Smooth muscle cell (in vitro differentiated cells): ENCODE data around the gene DDR2. TPM values are rescaled to one million over a fixed set of nuclear protein-coding genes. Genes with fewer than 3 reads are reported as not detected.

Source experiments
- DNase-seq: peaks from one replicate; lab custom pipeline; 2025; ENCODE audit not compliant: unreplicated experiment; lab: John Stamatoyannopoulos, UW
- H2AFZ ChIP-seq: fragments of 200-600 bp; sonication (generic); 2 replicates; pipeline ENCODE4 v1.6.0; 2016; ENCODE audit warnings: antibody characterized with exemption, low read depth, mild to moderate bottlenecking
- H3F3A ChIP-seq: fragments of 200-600 bp; sonication (generic); 2 replicates; pipeline ENCODE4 v1.6.0; 2017; ENCODE audit warnings: antibody characterized with exemption, low read depth
- H3K27ac ChIP-seq: fragments of 200-600 bp; sonication (generic); 2 replicates; pipeline ENCODE4 v1.5.1; 2016; ENCODE audit warnings: low read depth, mild to moderate bottlenecking
- H3K27me3 ChIP-seq: fragments of 200-600 bp; sonication (generic); 2 replicates; pipeline ENCODE4 v1.6.1; 2016; ENCODE audit warnings: low read depth, mild to moderate bottlenecking
- H3K36me3 ChIP-seq: fragments of 200-600 bp; sonication (generic); 2 replicates; pipeline ENCODE4 v1.5.1; 2016; ENCODE audit warnings: low read depth
- H3K4me1 ChIP-seq: fragments of 200-600 bp; sonication (generic); 2 replicates; pipeline ENCODE4 v1.5.1; 2016; ENCODE audit warnings: low read depth
- H3K4me2 ChIP-seq: fragments of 200-600 bp; sonication (generic); 2 replicates; pipeline ENCODE4 v1.6.0; 2016; ENCODE audit warnings: mild to moderate bottlenecking
- H3K4me3 ChIP-seq: fragments of 200-600 bp; sonication (generic); 2 replicates; pipeline ENCODE4 v1.5.1; 2016; ENCODE audit warnings: mild to moderate bottlenecking
- H3K79me2 ChIP-seq: fragments of 200-600 bp; sonication (generic); 2 replicates; pipeline ENCODE4 v1.6.0; 2016; ENCODE audit warnings: low read depth, mild to moderate bottlenecking
- H3K9ac ChIP-seq: fragments of 200-600 bp; sonication (generic); 2 replicates; pipeline ENCODE4 v1.6.0; 2016; ENCODE audit warnings: low read depth
- H3K9me3 ChIP-seq: fragments of 200-600 bp; sonication (generic); replicated peaks from 2 replicates; pipeline ENCODE4 v1.5.1; 2016; ENCODE audit warnings: low read depth
- H4K20me1 ChIP-seq: fragments of 200-600 bp; sonication (generic); 2 replicates; pipeline ENCODE4 v1.6.0; 2016; ENCODE audit warnings: low read depth
- WGBS: methylation state at CpG from one replicate; pipeline ENCODE4 v1.1.7; 2016; ENCODE audit warnings: low lambda C conversion rate; 5-methylcytosine and 5-hydroxymethylcytosine counted together
- polyA plus RNA-seq: library from polyadenylated mRNA; unstranded; fragments of >200 nt; fragmentation: Nextera tagmentation; extraction: Ambion mirVana; gene quantifications from 2 replicates; pipeline ENCODE4 v1.2.1, GENCODE V29; 2016
- total RNA-seq: library from RNA; depleted of rRNA; stranded (reverse); fragments of >200 nt; gene quantifications from 2 replicates; pipeline ENCODE4 v1.2.3, GENCODE V29; 2014
- TF ChIP-seq, protein P1 (sequence below): fragments of 200-600 bp; sonication (generic); IDR thresholded peaks from 2 replicates; pipeline ENCODE4 v1.5.1; 2017; ENCODE audit warnings: borderline replicate concordance, mild to moderate bottlenecking, antibody characterized with exemption; ENCODE audit not compliant: insufficient read depth, poor library complexity, severe bottlenecking

The DDR2 gene
- total and polyA plus RNA-seq, 2 experiments from 2014 or later: 13.3 to 24.5 TPM

- no peak for DNase-seq
Observed at GRCh38 chr1:162712317-162713029, 80.2 kb downstream of the DDR2 start.

GRCh38 chr1:162716123-162716522, 83.9 kb downstream of the DDR2 start:
- no peaks in the 10 kb centered on the region for H3F3A ChIP-seq
- DNase-seq: no peak
- 94% methylated on average over 4 of the region's 4 CpGs for WGBS
- H3K36me3 ChIP-seq: no peaks in the 10 kb centered on the region
- H3K79me2 ChIP-seq: no peaks in the 10 kb centered on the region
- H3K4me1 ChIP-seq: no peaks in the 10 kb centered on the region
- H3K4me3 ChIP-seq: no peak overlapping the region
- peaks cover 85% of the 10 kb centered on the region for H4K20me1 ChIP-seq
- peaks cover 19% of the 10 kb centered on the region for H3K27me3 ChIP-seq
- no peak overlapping the region for H3K4me2 ChIP-seq
- H3K9ac ChIP-seq: no peak overlapping the region
- TF ChIP-seq, protein P1, sequence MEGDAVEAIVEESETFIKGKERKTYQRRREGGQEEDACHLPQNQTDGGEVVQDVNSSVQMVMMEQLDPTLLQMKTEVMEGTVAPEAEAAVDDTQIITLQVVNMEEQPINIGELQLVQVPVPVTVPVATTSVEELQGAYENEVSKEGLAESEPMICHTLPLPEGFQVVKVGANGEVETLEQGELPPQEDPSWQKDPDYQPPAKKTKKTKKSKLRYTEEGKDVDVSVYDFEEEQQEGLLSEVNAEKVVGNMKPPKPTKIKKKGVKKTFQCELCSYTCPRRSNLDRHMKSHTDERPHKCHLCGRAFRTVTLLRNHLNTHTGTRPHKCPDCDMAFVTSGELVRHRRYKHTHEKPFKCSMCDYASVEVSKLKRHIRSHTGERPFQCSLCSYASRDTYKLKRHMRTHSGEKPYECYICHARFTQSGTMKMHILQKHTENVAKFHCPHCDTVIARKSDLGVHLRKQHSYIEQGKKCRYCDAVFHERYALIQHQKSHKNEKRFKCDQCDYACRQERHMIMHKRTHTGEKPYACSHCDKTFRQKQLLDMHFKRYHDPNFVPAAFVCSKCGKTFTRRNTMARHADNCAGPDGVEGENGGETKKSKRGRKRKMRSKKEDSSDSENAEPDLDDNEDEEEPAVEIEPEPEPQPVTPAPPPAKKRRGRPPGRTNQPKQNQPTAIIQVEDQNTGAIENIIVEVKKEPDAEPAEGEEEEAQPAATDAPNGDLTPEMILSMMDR: no peak
- no peaks in the 10 kb centered on the region for H3K9me3 ChIP-seq
- no peak overlapping the region for H3K27ac ChIP-seq
- H2AFZ ChIP-seq: no peak overlapping the region

More at GRCh38 chr1:162712317-162713029, 80.2 kb downstream of the DDR2 start:
- Histone ChIP-seq H2AFZ (no peak overlapping the region), H3F3A (no peaks in the 10 kb centered on the region), H3K4me1 (no peaks in the 10 kb centered on the region), H3K9me3 (no peaks in the 10 kb centered on the region), H3K27me3 (peaks cover 6% of the 10 kb centered on the region), H4K20me1 (peaks cover 79% of the 10 kb centered on the region), H3K4me2 (no peak overlapping the region), H3K27ac (no peak overlapping the region), H3K4me3 (no peak overlapping the region), H3K36me3 (no peaks in the 10 kb centered on the region), H3K9ac (no peak overlapping the region), H3K79me2 (no peaks in the 10 kb centered on the region)
- WGBS: 98% methylated on average over 2 of the region's 2 CpGs
- TF ChIP-seq, protein P1: no peak

- no peaks in the 10 kb centered on the region for H3K9me3 ChIP-seq
- no peak overlapping the region for H3K4me3 ChIP-seq
- no peak overlapping the region for H3K4me2 ChIP-seq
- H3K27me3 ChIP-seq: peaks cover 22% of the 10 kb centered on the region
- WGBS: 92% methylated on average over 1 of the region's 1 CpG
- no peak for DNase-seq
- H4K20me1 ChIP-seq: peaks cover 89% of the 10 kb centered on the region
- no peaks in the 10 kb centered on the region for H3K36me3 ChIP-seq
- no peak overlapping the region for H3K9ac ChIP-seq
- no peaks in the 10 kb centered on the region for H3K4me1 ChIP-seq
- H3K27ac ChIP-seq: no peak overlapping the region
- no peak overlapping the region for H2AFZ ChIP-seq
- no peaks in the 10 kb centered on the region for H3F3A ChIP-seq
- no peaks in the 10 kb centered on the region for H3K79me2 ChIP-seq
- TF ChIP-seq, protein P1: no peak
Observed at GRCh38 chr1:162716552-162716951, 84.3 kb downstream of the DDR2 start.
